Sigmoid colon (tissue), 4 donors: ENCODE data around the gene PCDHA7.

Source experiments
- EP300 ChIP-seq, 4 donors: sonication (generic); formaldehyde crosslinking; IDR thresholded peaks; one replicate each; pipeline ENCODE4 v1.6.1; 2017; ENCODE audit warnings: antibody characterized with exemption in 4 of 4
- POLR2A ChIP-seq, 2 donors: fragments of 450-650 bp; IDR thresholded peaks; one replicate each; pipeline ENCODE4 v1.6.1; 2016; ENCODE audit warnings: antibody characterized with exemption in 2 of 2, mild to moderate bottlenecking in 2 of 2, moderate library complexity in 2 of 2
- POLR2AphosphoS5 ChIP-seq, 4 donors: sonication (generic); formaldehyde crosslinking; IDR thresholded peaks; one replicate each; pipeline ENCODE4 v1.6.1; 2017; ENCODE audit warnings: antibody characterized with exemption in 4 of 4
- TF ChIP-seq, protein P1 (sequence below), 4 experiments: fragments of 450-650 bp in 3 of 4; fragments of 200-600 bp in 1 of 4; IDR thresholded peaks; one replicate each; pipeline ENCODE4 v1.5.1; 2016 to 2019; ENCODE audit warnings: antibody characterized with exemption in 4 of 4, mild to moderate bottlenecking in 3 of 4, moderate library complexity in 2 of 4

DNA sequence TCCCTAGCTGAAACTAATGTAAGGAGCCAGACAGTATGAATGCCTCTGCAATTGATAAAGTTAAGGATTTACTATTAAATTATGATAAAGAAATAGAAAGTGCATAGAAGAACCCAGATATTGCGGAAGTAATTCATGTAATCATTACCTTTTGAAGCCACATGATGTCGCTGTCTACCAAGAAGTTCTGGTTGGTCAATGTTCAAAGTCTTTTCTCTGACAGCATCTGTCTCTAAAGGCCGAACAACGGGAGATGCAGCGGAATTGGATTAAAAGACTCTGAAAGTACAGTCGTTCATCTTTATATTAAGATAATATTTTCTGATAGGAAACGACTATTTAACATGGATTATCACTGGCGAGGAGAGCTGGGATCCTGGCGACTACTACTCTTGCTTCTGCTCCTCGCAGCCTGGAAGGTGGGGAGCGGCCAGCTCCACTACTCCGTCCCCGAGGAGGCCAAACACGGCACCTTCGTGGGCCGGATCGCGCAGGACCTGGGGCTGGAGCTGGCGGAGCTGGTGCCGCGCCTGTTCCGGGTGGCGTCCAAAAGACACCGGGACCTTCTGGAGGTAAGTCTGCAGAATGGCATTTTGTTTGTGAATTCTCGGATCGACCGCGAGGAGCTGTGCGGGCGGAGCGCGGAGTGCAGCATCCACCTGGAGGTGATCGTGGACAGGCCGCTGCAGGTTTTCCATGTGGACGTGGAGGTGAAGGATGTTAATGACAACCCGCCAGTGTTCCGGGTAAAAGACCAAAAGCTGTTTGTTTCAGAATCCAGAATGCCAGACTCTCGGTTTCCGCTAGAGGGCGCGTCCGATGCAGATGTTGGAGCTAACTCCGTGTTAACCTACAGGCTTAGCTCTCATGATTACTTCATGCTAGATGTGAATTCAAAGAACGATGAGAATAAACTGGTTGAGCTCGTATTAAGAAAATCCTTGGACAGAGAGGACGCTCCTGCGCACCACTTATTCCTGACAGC lies 7.2 kb downstream of the PCDHA7 start, which contains the start of gene PCDHA8:
- TF ChIP-seq, protein P1, sequence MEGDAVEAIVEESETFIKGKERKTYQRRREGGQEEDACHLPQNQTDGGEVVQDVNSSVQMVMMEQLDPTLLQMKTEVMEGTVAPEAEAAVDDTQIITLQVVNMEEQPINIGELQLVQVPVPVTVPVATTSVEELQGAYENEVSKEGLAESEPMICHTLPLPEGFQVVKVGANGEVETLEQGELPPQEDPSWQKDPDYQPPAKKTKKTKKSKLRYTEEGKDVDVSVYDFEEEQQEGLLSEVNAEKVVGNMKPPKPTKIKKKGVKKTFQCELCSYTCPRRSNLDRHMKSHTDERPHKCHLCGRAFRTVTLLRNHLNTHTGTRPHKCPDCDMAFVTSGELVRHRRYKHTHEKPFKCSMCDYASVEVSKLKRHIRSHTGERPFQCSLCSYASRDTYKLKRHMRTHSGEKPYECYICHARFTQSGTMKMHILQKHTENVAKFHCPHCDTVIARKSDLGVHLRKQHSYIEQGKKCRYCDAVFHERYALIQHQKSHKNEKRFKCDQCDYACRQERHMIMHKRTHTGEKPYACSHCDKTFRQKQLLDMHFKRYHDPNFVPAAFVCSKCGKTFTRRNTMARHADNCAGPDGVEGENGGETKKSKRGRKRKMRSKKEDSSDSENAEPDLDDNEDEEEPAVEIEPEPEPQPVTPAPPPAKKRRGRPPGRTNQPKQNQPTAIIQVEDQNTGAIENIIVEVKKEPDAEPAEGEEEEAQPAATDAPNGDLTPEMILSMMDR (IDR thresholded peaks at IDR 0.05) = no peak
- TF ChIP-seq POLR2A (IDR thresholded peaks at IDR 0.05) (no peak), POLR2AphosphoS5 (IDR thresholded peaks at IDR 0.05) (no peak), EP300 (IDR thresholded peaks at IDR 0.05) (no peak)
